ENCODE measurements around the gene ANKRD65. TPM values are rescaled to one million over a fixed set of nuclear protein-coding genes. Genes with fewer than 3 reads are reported as not detected.

ANKRD65 gene
- total and polyA plus RNA-seq, 2 donors (not counting 3 experiments of a cell fraction or from before 2014, with no cell fraction given): 0.15 to 0.38 TPM

- no TSS peak for BruUV-seq (replicated peaks)
- Histone ChIP-seq H3K9ac (replicated peaks; ENCODE audit: extremely low read depth, insufficient read depth, low read length) (no peak overlapping the region), H3K9me3 (replicated peaks; ENCODE audit: control insufficient read depth, insufficient read depth, low read length) (no peaks in the 10 kb centered on the region), H3K27ac (ENCODE audit: insufficient read depth, low read depth, low read length) (no peak overlapping the region), H3K4me3 (replicated peaks in 1 of 3; ENCODE audit: insufficient read depth in 1 of 3, low read depth in 1 of 3, low read length in 3 of 3) (no peak overlapping the region), H3K9me1 (replicated peaks; ENCODE audit: control insufficient read depth, extremely low read depth, insufficient read depth, low read length) (no peaks in the 10 kb centered on the region), H4K20me1 (replicated peaks; ENCODE audit: control insufficient read depth, extremely low read depth, insufficient read depth, low read length) (no peaks in the 10 kb centered on the region), H3K27me3 (ENCODE audit: control insufficient read depth in 2 of 2, insufficient read depth in 2 of 2, low read length in 2 of 2) (no peaks in the 10 kb centered on the region), H3K36me3 (ENCODE audit: control insufficient read depth in 2 of 2, extremely low read depth in 1 of 2, insufficient read depth in 2 of 2, low read length in 2 of 2) (no peaks in the 10 kb centered on the region), H3K79me2 (ENCODE audit: control insufficient read depth, insufficient read depth, low read length) (no peaks in the 10 kb centered on the region), H3K4me1 (ENCODE audit: control insufficient read depth, extremely low read depth, insufficient read depth, low read length) (peaks cover 19% of the 10 kb centered on the region), H2AFZ (ENCODE audit: low read depth, low read length) (no peak overlapping the region), H3K4me2 (ENCODE audit: insufficient read depth, low read length) (no peak overlapping the region)
- FAIRE-seq (no peak), DNase-seq (ENCODE audit: low read depth, low spot score) (no peak)
- TF ChIP-seq POLR2AphosphoS5 (IDR thresholded peaks at IDR 0.05; ENCODE audit: insufficient read depth, low read depth, low read length): no peak
- no peak for TF ChIP-seq CTCF (IDR thresholded peaks at IDR 0.05; ENCODE audit: extremely low read depth in 1 of 2, insufficient read depth in 1 of 2, low read depth in 1 of 2, low read length in 2 of 2)
- no peak for TF ChIP-seq FOS (IDR thresholded peaks at IDR 0.05; ENCODE audit: borderline replicate concordance, insufficient read depth, low read length)
- no peak for TF ChIP-seq MYC (IDR thresholded peaks at IDR 0.05; ENCODE audit: low read depth, low read length)
- no peak for TF ChIP-seq GATA2 (IDR thresholded peaks at IDR 0.05; ENCODE audit: insufficient read depth, insufficient read length, low read depth, low read length)
- TF ChIP-seq JUN (IDR thresholded peaks at IDR 0.05; ENCODE audit: borderline replicate concordance, insufficient read depth, insufficient read length, low read depth): no peak
- no peak for TF ChIP-seq EZH2 (IDR thresholded peaks at IDR 0.05; ENCODE audit: borderline replicate concordance, low read depth, low read length, severe bottlenecking)
- no peak for TF ChIP-seq MAX (IDR thresholded peaks at IDR 0.05; ENCODE audit: insufficient read depth, insufficient read length)
- no peak for TF ChIP-seq POLR2A (IDR thresholded peaks at IDR 0.05; ENCODE audit: low read depth, low read length)
- ChIA-PET POLR2A (interaction anchor here (0.5 to 1.0 kb wide), 2 partner anchors 24 to 399 kb away, joined by 3 to 6 read pairs; no protein-coding TSS in a partner anchor), CTCF (interaction anchor here (1.0 to 2.2 kb wide), 5 partner anchors 9 to 60 kb away, joined by 3 to 13 read pairs (median 5); partner anchors contain the start of gene CCNL2)
- intact Hi-C loops (cut with micrococcal nuclease) (loop anchor here (1.0 kb wide), 1 partner anchor 25 kb away; no protein-coding TSS in a partner anchor), dilution Hi-C loops (cut with MboI; ENCODE audit: extremely low pct_ligation_motif_present, low sequenced_read_pairs) (no loop called here)
These were observed 10.1 kb upstream of the ANKRD65 start for GRCh38 chr1:1430992-1431844.
